Activated naive CD4-positive, alpha-beta T cell treated with anti-CD3 and anti-CD28 coated beads, Interleukin-2, amount 50 U/mL, for 72 hours (primary cell): ENCODE data around the gene DDX27. TPM values are rescaled to one million over a fixed set of nuclear protein-coding genes. Genes with fewer than 3 reads are reported as not detected.

Experiments
- ATAC-seq, 2 donors: fragments of 150-1000 bp; cut with Tn5 transposase; 2 replicates each; pipeline ENCODE4 v1.10.0; 2021; ENCODE audit warnings: mild to moderate bottlenecking in 2 of 2, moderate library complexity in 2 of 2
- DNase-seq, 2 donors: peaks; one replicate each; pipeline ENCODE4 v3.0.0; 2021 to 2022; ENCODE audit warnings: low spot score in 2 of 2
- H3K27ac Mint-ChIP-seq, 2 donors: one replicate each; pipeline ENCODE4 v1.8.0; 2022; ENCODE audit warnings: mild to moderate bottlenecking in 2 of 2, mixed read lengths in 2 of 2
- H3K36me3 Mint-ChIP-seq, 2 donors: one replicate each; pipeline ENCODE4 v1.8.0; 2022; ENCODE audit warnings: mixed read lengths in 2 of 2
- H3K9me3 Mint-ChIP-seq, 2 donors: one replicate each; pipeline ENCODE4 v1.8.0; 2022; ENCODE audit warnings: mixed read lengths in 2 of 2
- total RNA-seq, 2 donors: library from RNA; stranded (reverse); gene quantifications; one replicate each; pipeline ENCODE4 v1.2.3, GENCODE V29; 2022

DDX27 gene
- total RNA-seq, 2 donors from 2014 or later, result 42.1 to 51.9 TPM

DNA sequence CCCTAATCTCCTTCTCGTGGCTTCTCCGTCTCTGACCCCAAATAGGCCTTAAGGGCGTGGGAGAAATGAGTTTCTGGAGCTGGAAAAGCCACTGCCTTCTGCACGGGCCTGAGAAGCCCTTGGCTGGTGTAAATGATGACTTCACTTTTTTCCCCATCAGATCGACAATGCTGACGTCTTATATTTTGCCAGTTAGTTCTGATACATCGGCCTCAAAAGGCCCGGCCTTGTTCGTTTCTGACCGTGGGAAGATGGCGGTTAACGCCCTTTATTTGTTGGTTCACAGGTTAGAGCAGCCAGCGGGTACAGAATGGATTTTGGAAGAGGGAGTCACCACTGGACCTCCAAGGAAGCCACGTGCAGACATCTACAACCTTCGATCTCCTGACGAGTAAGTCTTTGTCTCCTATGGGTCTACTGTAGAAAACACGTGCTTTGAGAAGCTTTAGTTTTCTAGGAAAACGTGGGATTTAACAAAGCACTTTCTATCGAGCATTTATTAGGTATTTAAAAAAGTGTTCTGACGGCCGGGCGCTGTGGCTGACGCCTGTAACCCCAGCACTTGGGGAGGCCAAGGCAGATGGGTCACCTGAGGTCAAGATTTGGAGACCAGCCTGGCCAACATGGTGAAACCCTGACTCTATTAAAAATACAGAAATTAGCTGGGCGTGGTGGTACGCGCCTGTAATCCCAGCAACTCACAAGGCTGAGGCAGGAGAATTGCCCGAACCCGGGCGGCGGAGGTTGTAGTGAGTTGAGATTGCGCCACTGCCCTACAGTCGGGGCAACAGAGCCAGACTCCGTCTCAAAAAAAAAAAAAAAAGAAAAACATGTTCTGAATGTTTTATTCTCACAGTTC lies 59.8 kb downstream of the DDX27 start:
- DNase-seq, result peak in 1 of 2 donors; percentile 29
- peaks cover 0 to 9% of the 10 kb centered on the region in 2 donors for H3K9me3 Mint-ChIP-seq
- H3K36me3 Mint-ChIP-seq, result peaks cover 78 to 91% of the 10 kb centered on the region in 2 donors
- ATAC-seq, result no peak
- H3K27ac Mint-ChIP-seq, result peak overlapping the region; percentile 98 to 100

DNA sequence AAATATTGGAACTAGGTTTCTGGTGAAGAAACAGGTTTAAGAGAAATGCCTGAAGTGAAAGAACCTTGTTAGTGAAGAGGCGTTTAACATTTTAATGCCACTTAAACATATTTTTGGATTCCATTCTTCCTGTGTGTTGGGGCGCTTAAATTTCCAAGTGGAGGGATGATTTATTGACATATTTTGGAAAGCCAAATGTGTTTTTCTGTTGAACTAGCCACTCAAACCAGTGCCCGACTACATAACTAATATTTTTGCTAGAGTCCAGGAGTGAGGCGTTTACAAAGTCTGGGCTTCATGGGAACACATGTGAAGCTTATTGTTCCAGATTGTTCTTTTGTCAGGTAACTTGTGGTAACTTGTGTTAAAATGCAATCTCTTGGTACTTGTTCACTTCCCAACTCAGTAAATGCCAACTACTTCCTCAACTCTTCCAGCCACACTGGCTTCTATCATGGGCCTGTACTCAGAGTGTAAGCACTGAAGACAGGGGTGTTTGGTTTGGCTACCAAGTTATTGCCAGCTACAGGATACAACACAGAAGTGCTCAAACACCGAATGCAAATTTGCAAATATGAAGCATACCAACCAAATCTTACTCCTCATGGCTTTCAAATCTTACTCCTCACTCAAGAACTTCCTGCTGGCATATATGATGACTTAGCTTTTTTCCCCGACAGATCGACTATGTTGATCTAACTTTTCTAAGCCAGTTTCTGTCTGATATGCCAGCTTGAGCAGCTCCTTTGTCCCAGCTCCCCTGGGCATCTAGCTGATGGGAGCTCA lies 60.7 kb downstream of the DDX27 start:
- DNase-seq (no peak), ATAC-seq (no peak)
- peaks cover 0 to 9% of the 10 kb centered on the region in 2 donors for H3K9me3 Mint-ChIP-seq
- H3K27ac Mint-ChIP-seq, result peak overlapping the region; percentile 98 to 100
- peaks cover 86 to 97% of the 10 kb centered on the region in 2 donors for H3K36me3 Mint-ChIP-seq

DNA sequence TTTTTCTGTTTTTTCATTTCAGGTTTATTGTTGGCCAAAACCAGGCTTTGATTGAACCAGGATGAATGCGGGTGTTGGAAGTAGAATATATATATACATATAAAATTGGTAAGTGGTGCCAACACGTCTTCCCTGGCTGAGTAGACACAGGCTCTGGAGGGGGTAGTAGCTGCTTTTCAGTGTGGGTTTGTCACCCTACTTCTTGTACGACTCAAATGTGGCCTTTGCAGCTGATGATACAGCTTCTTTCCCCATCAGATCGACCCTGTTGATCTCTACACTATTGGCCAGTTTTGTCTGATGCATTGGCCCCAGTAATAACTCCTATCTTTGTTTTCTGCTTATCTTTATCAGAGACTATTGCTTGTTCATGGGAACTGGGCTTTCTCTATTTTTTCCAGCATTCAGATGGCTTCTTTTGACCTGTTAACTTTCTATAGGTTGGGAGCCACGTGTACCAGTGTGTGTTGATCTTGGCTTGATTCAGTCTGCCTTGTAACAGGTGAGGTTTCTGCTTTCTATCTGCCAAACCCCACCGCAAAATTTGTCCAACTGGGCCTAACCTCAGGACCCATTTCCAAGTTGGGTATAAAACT lies 61.3 kb downstream of the DDX27 start:
- Mint-ChIP-seq H3K9me3 (peaks cover 0 to 9% of the 10 kb centered on the region in 2 donors), H3K27ac (peak overlapping the region; percentile 98 to 100), H3K36me3 (peaks cover 93 to 97% of the 10 kb centered on the region in 2 donors)
- no peak for ATAC-seq
- peak in 1 of 2 donors; percentile 26 for DNase-seq

DNA sequence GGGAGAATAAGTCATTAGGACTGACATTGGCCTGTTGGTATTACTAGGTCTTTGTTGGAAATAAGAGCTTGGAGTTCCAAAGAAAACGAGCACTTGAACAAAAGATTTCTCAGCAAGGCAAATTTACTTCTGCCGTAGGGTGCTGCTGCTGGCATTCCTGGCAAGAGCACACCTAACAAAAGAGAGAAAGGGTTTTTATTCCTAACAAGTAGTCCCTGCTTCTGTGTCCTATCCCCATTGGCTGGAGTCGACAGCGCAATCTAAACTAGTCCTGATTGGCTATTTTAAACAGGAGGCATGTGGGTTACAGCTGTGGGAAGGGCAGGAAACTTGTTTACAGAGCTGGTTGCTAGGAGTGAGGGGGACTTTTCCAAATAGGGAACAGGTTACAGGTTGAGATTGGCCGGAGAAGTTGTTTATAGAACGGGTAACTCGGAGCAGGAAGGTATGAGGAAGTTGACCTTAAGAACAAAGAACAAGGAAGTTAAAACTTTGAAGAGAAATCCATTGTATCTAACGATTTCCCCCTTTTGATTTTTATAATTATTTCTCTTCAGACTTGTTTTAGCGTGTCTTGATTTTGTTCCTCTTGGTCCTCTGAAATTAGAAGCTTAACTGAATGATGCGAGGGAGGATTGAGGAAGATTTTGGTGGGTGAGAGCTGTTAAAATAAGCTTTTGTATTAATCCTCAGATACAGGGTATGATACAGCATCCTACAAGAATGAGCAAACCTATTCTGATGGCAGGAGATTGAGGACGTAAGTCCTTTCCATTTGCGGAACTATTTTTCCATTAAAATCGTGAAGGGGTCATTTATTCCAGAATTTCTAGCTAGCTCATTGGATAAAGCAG lies 62.1 kb downstream of the DDX27 start:
- H3K9me3 Mint-ChIP-seq, result peaks cover 0 to 9% of the 10 kb centered on the region in 2 donors
- DNase-seq (no peak), ATAC-seq (no peak)
- peaks cover 97 to 98% of the 10 kb centered on the region in 2 donors for H3K36me3 Mint-ChIP-seq
- peak overlapping the region; percentile 98 to 100 for H3K27ac Mint-ChIP-seq

DNA sequence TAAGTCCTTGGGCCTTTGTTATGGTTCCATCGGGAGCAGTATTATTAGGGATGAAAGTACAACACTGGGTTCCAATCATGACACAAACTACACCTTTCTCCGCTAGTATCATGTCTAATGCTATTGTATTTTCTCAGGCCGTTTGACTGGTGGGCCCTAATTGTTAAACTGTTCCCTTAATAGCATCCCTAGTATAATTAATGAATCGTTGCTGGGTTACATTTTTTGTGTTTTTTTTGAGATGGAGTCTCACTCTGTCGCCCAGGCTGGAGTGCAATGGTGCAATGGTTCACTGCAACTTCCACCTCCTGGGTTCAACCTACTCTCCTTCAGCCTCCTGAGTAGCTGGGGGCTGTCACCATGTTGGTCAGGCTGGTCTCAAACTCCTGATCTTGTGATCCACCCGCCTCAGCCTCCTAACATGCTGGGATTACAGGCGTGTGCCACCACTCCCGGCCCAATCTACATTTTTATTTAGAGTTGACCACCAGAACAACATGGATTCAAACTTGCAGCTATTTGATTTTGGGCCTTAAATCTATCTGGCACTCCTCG lies 62.8 kb downstream of the DDX27 start:
- H3K9me3 Mint-ChIP-seq, result peaks cover 0 to 9% of the 10 kb centered on the region in 2 donors
- peaks cover 97 to 98% of the 10 kb centered on the region in 2 donors for H3K36me3 Mint-ChIP-seq
- H3K27ac Mint-ChIP-seq, result peak overlapping the region; percentile 98 to 100
- ATAC-seq (no peak), DNase-seq (no peak)

DNA sequence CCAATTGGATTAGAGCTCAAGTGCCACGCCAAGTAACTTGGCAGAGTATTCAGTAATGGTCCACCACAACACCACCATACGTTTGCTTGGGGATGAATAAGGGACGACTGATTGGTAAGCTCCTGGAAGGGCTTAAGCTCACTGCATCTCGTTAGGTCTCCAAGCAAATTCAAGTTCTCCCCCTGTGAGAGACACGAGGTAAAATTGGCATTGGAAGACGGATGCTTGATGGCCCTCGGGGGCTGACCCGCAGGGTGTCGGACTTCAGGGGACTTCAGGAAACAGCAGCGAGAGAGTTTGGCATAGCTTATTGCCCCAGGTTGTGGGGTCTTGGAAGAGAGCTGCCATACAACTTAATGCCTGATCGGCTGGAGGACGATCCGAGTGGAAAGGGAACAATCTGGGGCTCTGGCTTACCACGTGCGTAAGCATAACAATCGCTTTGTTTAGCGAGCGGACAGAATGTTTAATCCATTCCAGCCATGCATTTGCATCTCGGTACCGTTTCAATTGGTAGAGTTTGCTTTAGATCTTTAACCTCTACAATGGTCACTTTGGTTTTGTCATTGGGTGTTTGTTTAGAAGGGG lies 63.5 kb downstream of the DDX27 start:
- H3K27ac Mint-ChIP-seq, result peak overlapping the region; percentile 98 to 100
- peaks cover 0 to 9% of the 10 kb centered on the region in 2 donors for H3K9me3 Mint-ChIP-seq
- ATAC-seq (no peak), DNase-seq (no peak)
- H3K36me3 Mint-ChIP-seq, result peaks cover 97 to 98% of the 10 kb centered on the region in 2 donors

DNA sequence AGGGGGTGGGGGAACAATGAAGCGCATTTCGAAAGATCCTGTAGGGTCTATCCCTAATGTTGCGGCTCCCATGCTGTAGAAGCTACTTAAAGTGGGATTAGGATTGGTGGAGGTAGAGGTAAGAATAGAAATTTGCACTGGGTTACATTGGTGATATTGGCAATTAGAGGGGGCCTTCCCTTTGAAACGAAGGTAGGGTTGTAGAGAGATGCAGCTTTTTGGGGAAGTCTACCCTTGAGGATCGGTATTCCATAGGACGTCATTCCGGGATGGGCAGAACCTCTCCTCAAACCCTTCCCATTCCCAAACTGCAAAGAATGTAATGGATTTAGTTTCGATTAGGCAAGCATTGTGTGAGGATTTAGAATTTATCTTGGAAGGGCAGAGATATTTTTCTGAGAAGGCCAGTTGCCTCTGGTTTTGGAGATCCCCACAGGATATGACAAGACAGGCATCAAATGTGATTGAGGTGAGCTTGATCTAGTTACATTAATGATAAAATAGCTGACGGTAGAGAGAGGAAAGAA lies 64.0 kb downstream of the DDX27 start:
- Mint-ChIP-seq H3K27ac (peak overlapping the region; percentile 98 to 100), H3K9me3 (peaks cover 0 to 9% of the 10 kb centered on the region in 2 donors), H3K36me3 (peaks cover 98 to 100% of the 10 kb centered on the region in 2 donors)
- ATAC-seq (no peak), DNase-seq (no peak)

DNA sequence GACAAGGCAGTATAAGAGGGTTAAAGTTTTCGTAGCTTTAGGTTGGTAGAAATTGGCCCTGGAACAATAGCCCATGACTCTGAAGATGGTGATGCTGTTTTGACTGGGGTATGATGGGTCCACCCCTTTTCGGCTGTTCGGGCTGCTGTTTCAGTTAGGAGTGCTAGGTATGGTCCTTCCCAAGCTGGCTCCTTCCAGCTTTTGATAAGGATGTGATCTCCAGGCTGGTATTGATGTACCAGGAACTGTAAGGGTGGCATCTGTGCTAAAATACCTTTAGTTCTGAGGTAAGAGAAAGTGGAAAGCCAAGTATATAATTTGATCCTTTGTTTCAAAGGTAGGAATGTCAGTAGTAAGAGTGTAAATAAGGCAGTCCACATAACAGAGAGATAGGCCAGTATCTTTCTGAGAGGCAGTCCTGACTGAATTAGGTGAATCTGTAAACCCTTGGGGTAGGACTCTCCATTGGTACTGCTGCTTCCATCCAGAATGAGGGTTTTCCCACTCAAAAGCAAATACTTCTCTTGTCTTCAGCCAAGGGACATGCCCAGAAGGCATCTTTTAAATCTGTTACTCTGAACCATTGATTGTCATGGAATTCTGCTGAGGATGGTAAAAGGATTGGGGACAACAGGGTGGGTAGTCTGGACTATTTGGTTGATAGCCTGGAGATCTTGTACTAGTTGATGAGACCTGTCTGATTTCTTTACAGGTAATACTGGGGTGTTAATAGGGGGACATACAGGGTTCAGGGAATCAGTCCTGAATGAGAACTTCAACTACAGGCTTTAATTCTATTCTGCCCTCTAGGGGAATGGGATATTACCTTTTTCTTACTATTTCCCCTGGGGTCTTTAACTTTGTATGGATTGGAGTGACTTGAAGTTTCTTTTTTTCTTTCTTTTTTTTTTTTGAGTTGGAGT lies 64.7 kb downstream of the DDX27 start:
- peak overlapping the region; percentile 98 to 100 for H3K27ac Mint-ChIP-seq
- H3K9me3 Mint-ChIP-seq, result peaks cover 0 to 9% of the 10 kb centered on the region in 2 donors
- peaks cover 93 to 100% of the 10 kb centered on the region in 2 donors for H3K36me3 Mint-ChIP-seq
- DNase-seq (no peak), ATAC-seq (no peak)

DNA sequence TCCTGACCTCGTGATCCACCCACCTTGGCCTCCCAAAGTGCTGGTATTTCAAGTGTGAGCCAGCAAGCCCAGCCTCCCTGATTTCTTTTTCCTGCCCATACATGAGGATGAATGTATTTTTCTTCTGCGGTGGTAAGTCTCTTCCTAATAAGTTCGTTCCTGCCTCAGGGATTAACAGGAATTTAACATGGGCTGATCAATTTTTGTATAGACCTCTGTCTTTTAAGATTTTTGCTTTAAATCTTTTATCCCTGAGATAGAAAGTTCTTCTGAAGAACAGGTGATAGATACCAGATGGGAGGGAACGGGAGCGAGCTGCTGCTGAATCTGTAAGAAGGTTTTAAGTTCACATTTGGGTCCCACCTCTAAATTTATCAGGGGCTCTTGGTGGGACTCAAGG lies 65.6 kb downstream of the DDX27 start:
- Mint-ChIP-seq H3K27ac (peak overlapping the region; percentile 98 to 100), H3K9me3 (peaks cover 0 to 9% of the 10 kb centered on the region in 2 donors), H3K36me3 (peaks cover 85 to 97% of the 10 kb centered on the region in 2 donors)
- DNase-seq (peak in 1 of 2 donors; percentile 13), ATAC-seq (no peak)

DNA sequence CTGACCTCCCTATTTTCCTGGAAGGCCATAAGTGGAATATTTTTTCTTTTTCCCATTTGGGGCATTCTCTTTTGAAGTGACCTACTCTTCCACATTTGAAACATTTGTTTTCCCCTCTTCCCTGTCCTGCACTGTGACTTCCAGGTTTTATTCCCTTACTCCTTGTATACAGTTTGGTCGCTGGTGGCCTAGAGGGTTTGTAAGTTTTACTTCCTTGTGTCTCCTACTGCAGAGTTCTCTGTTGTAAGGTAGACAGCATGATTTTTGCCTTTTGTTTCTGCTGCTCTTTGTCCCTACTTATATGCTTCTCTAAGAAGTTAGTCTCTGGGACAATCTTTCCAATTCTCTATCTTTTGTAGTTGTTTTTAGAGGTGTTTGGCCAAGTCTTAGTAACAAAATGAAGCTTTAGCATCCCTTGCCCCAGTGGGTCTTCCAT lies 66.0 kb downstream of the DDX27 start:
- H3K9me3 Mint-ChIP-seq, result peaks cover 0 to 9% of the 10 kb centered on the region in 2 donors
- peaks cover 84 to 97% of the 10 kb centered on the region in 2 donors for H3K36me3 Mint-ChIP-seq
- ATAC-seq (no peak), DNase-seq (no peak)
- peak overlapping the region; percentile 89 to 100 for H3K27ac Mint-ChIP-seq

DNA sequence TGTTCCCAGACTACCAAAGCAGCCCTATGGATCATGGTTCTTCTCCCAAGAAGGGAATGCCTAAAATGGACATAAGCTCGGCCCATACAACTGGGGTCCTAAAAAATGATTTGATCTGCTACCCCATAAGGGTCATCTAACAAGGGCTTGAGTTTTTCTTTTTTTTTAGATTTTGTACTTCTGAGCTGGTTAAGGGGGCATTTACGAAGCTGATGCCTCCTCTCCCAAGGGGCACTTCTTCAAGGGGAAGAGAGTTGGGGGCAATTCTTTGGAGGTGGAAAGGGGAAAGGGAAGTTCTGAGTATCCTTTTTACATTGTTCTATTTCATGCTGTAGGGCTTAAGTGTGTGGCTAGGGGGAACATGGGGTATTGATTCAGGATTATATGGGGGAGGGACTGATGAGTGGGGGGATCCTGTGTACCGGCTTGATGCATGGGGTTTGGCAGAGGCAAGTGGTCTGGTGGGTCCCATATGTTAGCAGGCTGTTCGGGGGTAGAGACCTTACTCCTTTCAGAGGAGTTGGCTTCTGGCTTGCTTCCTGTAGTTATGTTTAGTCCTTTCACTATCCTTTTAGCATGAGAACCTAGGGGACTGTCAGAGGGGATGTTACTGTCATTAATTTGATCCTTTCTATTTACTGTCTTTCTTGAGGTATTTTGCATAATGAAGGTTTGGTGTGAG lies 66.7 kb downstream of the DDX27 start:
- Mint-ChIP-seq H3K27ac (peak overlapping the region; percentile 74 to 89), H3K36me3 (peaks cover 78 to 91% of the 10 kb centered on the region in 2 donors), H3K9me3 (peaks cover 0 to 7% of the 10 kb centered on the region in 2 donors)
- no peak for DNase-seq
- no peak for ATAC-seq

DNA sequence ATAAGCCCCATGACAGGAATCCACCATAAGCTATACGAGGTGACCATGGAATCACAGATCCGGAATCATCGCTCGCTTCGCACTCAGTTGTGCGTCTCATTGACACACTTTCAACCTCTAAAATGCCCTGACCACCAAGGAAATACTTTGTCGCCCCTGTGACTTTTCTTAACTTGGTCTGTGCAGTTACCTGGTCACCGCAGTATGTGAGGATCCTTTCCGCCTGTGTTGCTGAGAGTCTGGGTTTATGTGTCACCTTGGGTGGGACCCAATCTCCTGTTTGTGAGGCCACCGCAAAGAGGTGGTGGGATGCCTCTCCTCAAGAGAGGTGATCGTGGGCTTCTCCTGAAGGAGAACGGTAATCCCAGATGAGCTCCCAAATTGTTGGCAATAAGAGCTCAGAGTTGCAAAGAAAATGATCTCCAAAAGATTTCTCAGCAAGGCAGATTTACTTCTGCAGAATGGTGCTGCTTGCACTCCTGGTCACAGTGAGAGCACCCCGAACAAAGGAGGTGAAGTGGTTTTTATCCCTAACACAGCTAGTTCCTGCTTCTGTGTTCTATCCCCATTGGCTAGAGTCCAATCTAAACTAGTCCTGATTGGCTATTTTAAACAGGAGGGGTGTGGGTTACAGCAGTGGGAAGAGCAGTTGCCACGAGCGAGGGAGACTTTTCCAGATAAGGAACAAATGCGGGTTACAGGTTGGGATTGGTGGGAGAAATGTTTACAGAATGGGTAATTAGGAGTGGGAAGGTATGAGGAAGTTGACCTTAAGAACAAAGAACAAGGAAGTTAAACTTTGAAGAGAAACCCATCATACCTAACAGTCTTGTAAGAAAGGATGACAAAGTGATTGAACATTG lies 67.7 kb downstream of the DDX27 start:
- peaks cover 68 to 81% of the 10 kb centered on the region in 2 donors for H3K36me3 Mint-ChIP-seq
- ATAC-seq, result peak in 1 of 2 donors; percentile 5
- DNase-seq, result peak in 1 of 2 donors; percentile 38

More for the DNA sequence above, 67.7 kb downstream of the DDX27 start:
- Mint-ChIP-seq H3K27ac (peak overlapping the region; percentile 74 to 89), H3K9me3 (no peaks in the 10 kb centered on the region)
